Hepatocyte (in vitro differentiated cells): ENCODE results near the gene NUCB2. TPM values are rescaled to one million over a fixed set of nuclear protein-coding genes. Genes with fewer than 3 reads are reported as not detected.
A peak's percentile ranks its signal among the peaks of the same experiment; 100 is the strongest.

Experiments used
- DNase-seq: peaks from one replicate; pipeline ENCODE4 v3.0.0-alpha.2; 2016; ENCODE audit warnings: low spot score
- H2AFZ ChIP-seq: fragments of 200-600 bp; sonication (generic); 2 replicates; pipeline ENCODE4 v1.6.0; 2016; ENCODE audit warnings: antibody characterized with exemption, mild to moderate bottlenecking
- H3K27ac ChIP-seq: fragments of 200-600 bp; sonication (generic); 2 replicates; pipeline ENCODE4 v1.5.1; 2016; ENCODE audit warnings: mild to moderate bottlenecking
- H3K27me3 ChIP-seq: fragments of 200-600 bp; sonication (generic); 2 replicates; pipeline ENCODE4 v1.6.1; 2016
- H3K36me3 ChIP-seq: fragments of 200-600 bp; sonication (generic); replicated peaks from 2 replicates; pipeline ENCODE4 v1.5.1; 2016; ENCODE audit warnings: low read depth; ENCODE audit not compliant: insufficient read depth
- H3K4me1 ChIP-seq: fragments of 200-600 bp; sonication (generic); 2 replicates; pipeline ENCODE4 v1.5.1; 2016; ENCODE audit warnings: mild to moderate bottlenecking, moderate library complexity; ENCODE audit not compliant: insufficient read depth
- H3K4me2 ChIP-seq: fragments of 200-600 bp; sonication (generic); 2 replicates; pipeline ENCODE4 v1.6.0; 2016
- H3K4me3 ChIP-seq: fragments of 200-600 bp; sonication (generic); 2 replicates; pipeline ENCODE4 v1.5.1; 2016; ENCODE audit warnings: mild to moderate bottlenecking
- H3K79me2 ChIP-seq: fragments of 200-600 bp; sonication (generic); 2 replicates; pipeline ENCODE4 v1.6.0; 2017; ENCODE audit warnings: mild to moderate bottlenecking
- H3K9me2 ChIP-seq: fragments of 200-600 bp; sonication (generic); replicated peaks from 2 replicates; pipeline ENCODE4 v1.6.0; 2017; ENCODE audit warnings: mild to moderate bottlenecking; ENCODE audit not compliant: insufficient read depth
- H3K9me3 ChIP-seq: fragments of 200-600 bp; sonication (generic); 2 replicates; pipeline ENCODE4 v1.5.1; 2016; ENCODE audit warnings: low read depth, mild to moderate bottlenecking
- H4K20me1 ChIP-seq: fragments of 200-600 bp; sonication (generic); 2 replicates; pipeline ENCODE4 v1.6.0; 2016; ENCODE audit warnings: mild to moderate bottlenecking; ENCODE audit not compliant: insufficient read depth, poor library complexity, severe bottlenecking
- CTCF ChIP-seq: fragments of 200-600 bp; sonication (generic); IDR thresholded peaks from 2 replicates; pipeline ENCODE4 v1.5.1; 2016; ENCODE audit warnings: antibody characterized with exemption, mild to moderate bottlenecking; ENCODE audit not compliant: poor library complexity
- EZH2 ChIP-seq: fragments of 200-600 bp; sonication (generic); IDR thresholded peaks from 2 replicates; pipeline ENCODE4 v1.6.1; 2016; ENCODE audit warnings: antibody characterized with exemption, mild to moderate bottlenecking, borderline replicate concordance
- EZH2phosphoT487 ChIP-seq: fragments of 200-600 bp; sonication (generic); IDR thresholded peaks from one replicate; pipeline ENCODE4 v1.6.1; 2018; ENCODE audit warnings: antibody characterized with exemption, mild to moderate bottlenecking, low read depth, moderate library complexity; ENCODE audit not compliant: unreplicated experiment, severe bottlenecking
- WGBS: methylation state at CpG from one replicate; pipeline ENCODE4 v1.1.6; 2016; ENCODE audit warnings: low lambda C conversion rate; ENCODE audit errors: missing lambda C conversion rate; 5-methylcytosine and 5-hydroxymethylcytosine counted together
- polyA plus RNA-seq: library from polyadenylated mRNA; unstranded; fragments of >200 nt; fragmentation: Nextera tagmentation; extraction: Ambion mirVana; gene quantifications from 2 replicates; pipeline ENCODE4 v1.2.1, GENCODE V29; 2016
- total RNA-seq: library from RNA; depleted of rRNA; stranded (reverse); fragments of >200 nt; gene quantifications from 2 replicates; pipeline ENCODE4 v1.2.3, GENCODE V29; 2014

Gene NUCB2
- total and polyA plus RNA-seq, 2 experiments from 2014 or later = 93.4 to 196 TPM

GRCh38 chr11:17277024-17277584 is 565 bp downstream of the NUCB2 start:
- WGBS = 3% methylated on average over 14 of the region's 17 CpGs
- Histone ChIP-seq H3K9me3 (no peaks in the 10 kb centered on the region), H3K4me2 (peak overlapping the region; percentile 79), H3K79me2 (peaks cover 20% of the 10 kb centered on the region), H3K27me3 (no peaks in the 10 kb centered on the region), H3K27ac (peak overlapping the region; percentile 75), H3K4me1 (peaks cover 4% of the 10 kb centered on the region), H4K20me1 (no peaks in the 10 kb centered on the region), H3K36me3 (no peaks in the 10 kb centered on the region), H2AFZ (peak overlapping the region; percentile 83), H3K4me3 (peak overlapping the region; percentile 85), H3K9me2 (no peaks in the 10 kb centered on the region)
- peak; percentile 19 for DNase-seq
- TF ChIP-seq CTCF = no peak
- no peak for TF ChIP-seq EZH2phosphoT487
- no peak for TF ChIP-seq EZH2

- Histone ChIP-seq H3K27ac (no peak overlapping the region), H3K9me3 (no peaks in the 10 kb centered on the region), H3K9me2 (no peaks in the 10 kb centered on the region), H3K4me2 (no peak overlapping the region), H3K79me2 (peaks cover 20% of the 10 kb centered on the region), H3K36me3 (no peaks in the 10 kb centered on the region), H3K27me3 (no peaks in the 10 kb centered on the region), H2AFZ (no peak overlapping the region), H4K20me1 (no peaks in the 10 kb centered on the region), H3K4me3 (no peak overlapping the region), H3K4me1 (peaks cover 4% of the 10 kb centered on the region)
- WGBS = 94% methylated on average over 9 of the region's 9 CpGs
- TF ChIP-seq EZH2 = no peak
- TF ChIP-seq CTCF = no peak
- no peak for TF ChIP-seq EZH2phosphoT487
- no peak for DNase-seq
Observed at GRCh38 chr11:17280494-17281127, 4.1 kb downstream of the NUCB2 start.

- no peaks in the 10 kb centered on the region for H3K9me2 ChIP-seq
- H3K27me3 ChIP-seq = no peaks in the 10 kb centered on the region
- no peaks in the 10 kb centered on the region for H3K36me3 ChIP-seq
- no peak overlapping the region for H3K4me2 ChIP-seq
- no peaks in the 10 kb centered on the region for H3K79me2 ChIP-seq
- no peak overlapping the region for H3K4me3 ChIP-seq
- H2AFZ ChIP-seq = no peak overlapping the region
- 93% methylated on average over 1 of the region's 1 CpG for WGBS
- TF ChIP-seq EZH2phosphoT487 (no peak), CTCF (no peak), EZH2 (no peak)
- no peaks in the 10 kb centered on the region for H3K9me3 ChIP-seq
- no peak for DNase-seq
- H3K27ac ChIP-seq = no peak overlapping the region
- H3K4me1 ChIP-seq = no peaks in the 10 kb centered on the region
- H4K20me1 ChIP-seq = no peaks in the 10 kb centered on the region
Observed at GRCh38 chr11:17286332-17286731, 9.8 kb downstream of the NUCB2 start.
